Ovary (tissue), 9 donors: ENCODE measurements around the gene YWHAG. TPM values are rescaled to one million over a fixed set of nuclear protein-coding genes. Genes with fewer than 3 reads are reported as not detected.

ENCODE experiments used
- DNase-seq, 5 donors: peaks; one replicate each; pipeline ENCODE4 v3.0.0-alpha.2; 2019 to 2020
- H3K27ac ChIP-seq, 2 donors: fragments of 200-600 bp; one replicate each; pipeline versions ENCODE4 v1.5.1 to v1.8.0; 2019 to 2022
- H3K27me3 ChIP-seq: fragments of 200-600 bp; one replicate; pipeline ENCODE4 v1.8.0; 2022
- H3K36me3 ChIP-seq: fragments of 200-600 bp; sonication (generic); one replicate; pipeline ENCODE4 v1.5.1; 2019
- H3K4me1 ChIP-seq: one replicate; pipeline ENCODE4 v1.8.1; 2013; ENCODE audit warnings: mild to moderate bottlenecking, moderate library complexity; ENCODE audit not compliant: insufficient read depth
- H3K4me3 ChIP-seq: fragments of 200-600 bp; sonication (generic); one replicate; pipeline ENCODE4 v1.5.1; 2017
- H3K9me3 ChIP-seq, 2 donors: fragments of 200-600 bp in 1 of 2; sonication (generic) in 1 of 2; one replicate each; pipeline versions ENCODE4 v1.5.1 to v1.8.1; 2013 to 2019; ENCODE audit warnings: mild to moderate bottlenecking in 1 of 2, moderate library complexity in 1 of 2
- CTCF ChIP-seq, 3 donors: fragments of 450-650 bp in 2 of 3; fragments of 200-600 bp in 1 of 3; IDR thresholded peaks; one replicate each; pipeline versions ENCODE4 v1.5.1 to v1.8.0; 2016 to 2022; ENCODE audit warnings: antibody characterized with exemption in 3 of 3, mild to moderate bottlenecking in 1 of 3
- EP300 ChIP-seq: sonication (generic); formaldehyde crosslinking; IDR thresholded peaks from one replicate; pipeline ENCODE4 v1.6.1; 2017; ENCODE audit warnings: antibody characterized with exemption
- POLR2A ChIP-seq: fragments of 450-650 bp; IDR thresholded peaks from one replicate; pipeline ENCODE4 v1.6.1; 2017; ENCODE audit warnings: antibody characterized with exemption, mild to moderate bottlenecking, moderate library complexity
- WGBS, 3 donors: extraction: QIAGEN DNeasy Blood & Tissue Kit in 1 of 3; methylation state at CpG; one replicate each; pipeline versions ENCODE4 v1.1.5 to v1.1.7; 2013 to 2017; 5-methylcytosine and 5-hydroxymethylcytosine counted together
- intact Hi-C, 4 donors: fragments of 100-400 bp; cut with DNase I; formaldehyde crosslinking; loops; one replicate each; pipeline versions ENCODE4 v1.11.0 to v1.15.1; 2022 to 2023
- polyA plus RNA-seq, 2 donors: library from polyadenylated mRNA; stranded (reverse); fragments of 200-250 nt in 1 of 2; fragments of 350-450 nt in 1 of 2; fragmentation: Illumina TruSeq in 1 of 2; extraction: RNeasy Lipid Tissue Mini Kit (QIAGEN cat#74804) in 1 of 2; gene quantifications; one replicate each; pipeline ENCODE4 v1.2.3, GENCODE V29; 2013 to 2014
- total RNA-seq, 7 donors: library from RNA; depleted of rRNA in 2 of 7; stranded (reverse); fragments of >200 nt in 2 of 7; fragmentation: NEBNext Ultra II Directional in 3 of 7; extraction: Animal tissue kit (Norgen Biotek cat#: 25700) in 3 of 7; gene quantifications; one replicate each; pipeline versions ENCODE4 v1.1.0 to v1.2.4, GENCODE V29; 2016 to 2023
- donor health status: DM: no; HTN: no; CAD: no; lungs with moderate emphysema.
- donor health status: DM: no; HTN: no; CAD: no.
- donor health status: Bipolar disorder and iron deficiency.
- donor health status: DM: yes; HTN: yes; CAD: no.
- donor health status: DM: no; HTN: no; CAD: no.
- donor health status: DM: yes; HTN: yes; CAD: no.

YWHAG gene
- total and polyA plus RNA-seq, 9 donors: 32.0 to 121 (median 99.2) TPM

- no peak overlapping the region for H3K4me3 ChIP-seq
- no peaks in the 10 kb centered on the region for H3K27me3 ChIP-seq
- DNase-seq: peak in 1 of 5 donors; percentile 36
- TF ChIP-seq CTCF (IDR thresholded peaks at IDR 0.05) (no peak), EP300 (no peak), POLR2A (no peak)
- no peak overlapping the region for H3K27ac ChIP-seq
- intact Hi-C loops: loop anchor here in 3 of 4 donors (2.0 to 10.0 kb wide), 4 partner anchors 38 to 55 kb away; no protein-coding TSS in a partner anchor
- H3K36me3 ChIP-seq: no peaks in the 10 kb centered on the region
- peaks cover 7% of the 10 kb centered on the region for H3K4me1 ChIP-seq
- H3K9me3 ChIP-seq: no peaks in the 10 kb centered on the region
- WGBS, 3 donors: 57 to 62% (median 58%) methylated on average over 17 of the region's 17 CpGs
Measured at GRCh38 chr7:76359978-76360638, 1.3 kb upstream of the YWHAG start.

- Histone ChIP-seq H3K9me3 (no peaks in the 10 kb centered on the region), H3K36me3 (no peaks in the 10 kb centered on the region), H3K4me1 (peaks cover 6% of the 10 kb centered on the region), H3K4me3 (peak overlapping the region; percentile 99), H3K27me3 (no peaks in the 10 kb centered on the region), H3K27ac (peak overlapping the region; percentile 95 to 97)
- peak; percentile 90 for TF ChIP-seq EP300
- TF ChIP-seq CTCF (IDR thresholded peaks at IDR 0.05): peak; percentile 69 to 96 (median 94)
- TF ChIP-seq POLR2A: peak; percentile 36
- WGBS, 3 donors: 0 to 1% (median 0%) methylated on average over 29 to 41 of the region's 41 CpGs
- DNase-seq: peak; percentile 94 to 99 (median 97)
- intact Hi-C loops: loop anchor here in 3 of 4 donors (2.0 to 10.0 kb wide), 4 partner anchors 37 to 55 kb away; no protein-coding TSS in a partner anchor
Measured at GRCh38 chr7:76359111-76359977, 553 bp upstream of the YWHAG start.

GRCh38 chr7:76358011-76358480 lies 745 bp downstream of the YWHAG start:
- H3K4me3 ChIP-seq: peak overlapping the region; percentile 99
- 0 to 1% (median 0%) methylated on average over 21 to 27 of the region's 27 CpGs for WGBS, 3 donors
- no peaks in the 10 kb centered on the region for H3K36me3 ChIP-seq
- peak overlapping the region; percentile 95 to 97 for H3K27ac ChIP-seq
- no peaks in the 10 kb centered on the region for H3K9me3 ChIP-seq
- peaks cover 9% of the 10 kb centered on the region for H3K4me1 ChIP-seq
- H3K27me3 ChIP-seq: no peaks in the 10 kb centered on the region
- TF ChIP-seq POLR2A (no peak), CTCF (IDR thresholded peaks at IDR 0.05) (no peak), EP300 (no peak)
- peak; percentile 66 to 79 (median 75) for DNase-seq
- intact Hi-C loops: loop anchor here in 3 of 4 donors (2.0 to 10.0 kb wide), 4 partner anchors 36 to 57 kb away; no protein-coding TSS in a partner anchor

GRCh38 chr7:76357475-76358010 lies 1.2 kb downstream of the YWHAG start:
- peak overlapping the region; percentile 95 to 97 for H3K27ac ChIP-seq
- no peaks in the 10 kb centered on the region for H3K27me3 ChIP-seq
- 1% methylated on average over 10 of the region's 10 CpGs for WGBS, 3 donors
- no peak for TF ChIP-seq EP300
- no peak for TF ChIP-seq POLR2A
- TF ChIP-seq CTCF (IDR thresholded peaks at IDR 0.05): no peak
- no peaks in the 10 kb centered on the region for H3K36me3 ChIP-seq
- intact Hi-C loops: loop anchor here in 3 of 4 donors (2.0 to 10.0 kb wide), 4 partner anchors 35 to 57 kb away; no protein-coding TSS in a partner anchor
- H3K9me3 ChIP-seq: no peaks in the 10 kb centered on the region
- H3K4me3 ChIP-seq: peak overlapping the region; percentile 99
- peaks cover 11% of the 10 kb centered on the region for H3K4me1 ChIP-seq
- DNase-seq: no peak
